GM21723 (cell line): ENCODE data around the gene SGIP1.
A peak's percentile ranks its signal among the peaks of the same experiment; 100 is the strongest.

Experiments
- ATAC-seq: cut with Tn5 transposase; IDR thresholded peaks from one replicate; pipeline ENCODE4 v1.9.1; 2021; ENCODE audit warnings: mild to moderate bottlenecking, moderate library complexity; ENCODE audit not compliant: unreplicated experiment

SGIP1 gene

GRCh38 chr1:66599899-66600737 lies 66.2 kb downstream of the SGIP1 start:
- ATAC-seq: no peak

GRCh38 chr1:66605419-66605997 lies 71.6 kb downstream of the SGIP1 start:
- ATAC-seq: no peak

DNA sequence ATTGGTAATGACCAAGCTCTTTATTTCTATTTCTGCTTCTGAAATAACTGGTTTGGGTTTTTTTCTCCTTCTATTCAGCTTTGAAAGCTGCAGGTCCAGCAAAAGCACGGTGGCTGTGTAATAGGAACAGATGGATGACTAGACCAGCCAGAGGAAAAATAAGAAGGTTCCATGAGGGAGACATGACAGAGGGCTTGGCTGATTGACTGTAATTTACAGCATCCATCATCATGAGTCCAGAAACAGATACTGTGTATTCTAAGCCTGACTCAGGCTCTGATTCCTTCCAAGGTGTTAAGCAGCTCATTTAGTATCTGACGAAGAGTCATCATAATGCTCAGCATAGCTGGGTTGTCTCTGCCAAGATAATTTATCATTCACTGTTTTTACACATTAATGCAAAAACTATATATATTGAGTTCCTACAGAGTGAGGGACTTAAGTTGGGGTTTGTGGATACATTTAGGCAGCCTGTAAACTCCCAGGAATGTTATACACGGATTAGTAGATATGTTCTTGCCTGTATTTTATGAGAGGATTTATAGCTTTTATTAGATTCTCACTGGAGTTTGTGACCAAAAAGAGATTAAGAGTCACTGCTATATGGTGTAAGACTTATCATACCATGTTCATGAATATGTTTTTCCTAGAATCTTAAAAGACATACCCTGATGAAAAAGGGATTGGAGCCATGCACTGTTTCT lies 72.6 kb downstream of the SGIP1 start:
- ATAC-seq: no peak

GRCh38 chr1:66607458-66607857 lies 73.5 kb downstream of the SGIP1 start:
- no peak for ATAC-seq

GRCh38 chr1:66613187-66613586 lies 79.2 kb downstream of the SGIP1 start:
- ATAC-seq: no peak

- no peak for ATAC-seq
Measured at GRCh38 chr1:66617362-66618184, 83.6 kb downstream of the SGIP1 start.

DNA sequence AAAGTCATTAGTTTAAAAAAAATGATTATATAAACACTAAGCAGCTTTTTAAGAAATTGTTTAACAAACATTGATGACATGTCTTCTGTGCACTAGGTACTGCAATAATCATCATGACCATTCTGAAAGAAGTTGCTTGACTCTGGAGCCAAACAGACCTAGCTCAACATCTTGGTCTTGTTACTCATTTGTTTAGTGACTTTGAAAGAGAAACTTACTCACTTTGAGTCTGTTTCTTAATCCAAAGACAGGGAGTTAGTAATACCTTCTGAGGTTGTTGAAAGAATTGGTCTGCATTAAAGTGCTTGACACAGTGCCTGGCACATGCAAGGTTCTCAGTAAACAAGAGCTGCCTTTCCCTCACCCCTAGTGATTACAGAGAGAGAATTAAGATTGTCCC lies 84.4 kb downstream of the SGIP1 start:
- ATAC-seq: no peak

DNA sequence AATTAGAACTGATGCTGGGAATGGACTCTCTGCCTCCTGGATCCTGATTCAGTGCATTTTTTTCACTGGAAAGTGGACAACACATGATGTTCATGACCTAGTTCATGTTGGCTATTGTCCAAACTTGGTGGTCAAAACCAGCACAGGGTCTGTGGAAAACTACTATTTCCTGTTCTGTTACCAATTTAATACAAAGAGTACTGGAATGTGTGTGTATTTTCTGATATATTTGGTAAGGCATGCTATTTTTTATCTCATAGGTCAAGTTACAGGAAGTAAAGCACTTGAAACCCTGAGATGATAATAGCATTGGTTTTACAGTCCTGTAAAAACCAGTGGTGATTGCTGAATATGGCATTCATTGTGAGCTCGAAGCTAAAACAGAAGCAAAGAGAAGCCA lies 89.9 kb downstream of the SGIP1 start:
- ATAC-seq: no peak

GRCh38 chr1:66624412-66625060 lies 90.6 kb downstream of the SGIP1 start:
- no peak for ATAC-seq

DNA sequence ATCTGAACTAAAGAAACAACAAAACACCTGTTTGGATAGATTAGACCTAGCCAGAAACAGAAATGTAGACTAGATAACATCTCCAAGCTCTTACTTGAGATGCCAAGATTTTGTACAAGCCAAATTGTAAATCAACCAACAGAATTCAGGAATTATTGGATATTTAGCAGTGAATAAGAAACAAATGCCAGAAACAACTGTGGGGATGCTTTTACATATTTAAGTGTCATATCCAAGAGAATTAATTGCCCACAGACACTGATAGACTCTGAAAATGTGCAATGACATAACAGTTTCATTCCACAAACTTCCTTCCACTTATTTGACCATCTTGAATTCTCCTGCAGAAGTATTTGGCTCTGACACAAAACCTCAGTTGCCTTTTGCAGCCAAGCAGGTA lies 92.3 kb downstream of the SGIP1 start:
- ATAC-seq: no peak

- ATAC-seq: no peak
Measured at GRCh38 chr1:66628926-66629325, 95.0 kb downstream of the SGIP1 start.

GRCh38 chr1:66633159-66633558 lies 99.2 kb downstream of the SGIP1 start:
- ATAC-seq: no peak

DNA sequence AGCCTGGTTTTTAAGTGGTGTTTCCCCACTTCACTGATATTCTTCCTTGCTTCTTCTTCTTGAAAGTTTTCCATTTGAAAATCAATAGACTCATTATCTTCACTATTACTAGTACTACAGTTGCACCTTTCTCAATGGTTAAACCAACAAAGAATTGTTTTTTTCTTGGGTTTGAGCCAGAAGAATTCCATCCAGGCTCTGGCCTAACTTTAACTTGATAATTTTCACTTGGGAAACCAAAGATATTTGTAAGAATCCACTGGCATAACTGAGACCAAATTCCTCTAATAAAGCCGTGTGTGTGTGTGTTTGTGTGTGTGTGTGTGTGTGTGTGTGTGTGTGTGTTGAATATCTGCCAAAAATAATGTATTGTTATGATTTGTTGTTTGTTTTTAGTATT lies 103.2 kb downstream of the SGIP1 start:
- ATAC-seq: no peak

GRCh38 chr1:66641891-66642473 lies 108.0 kb downstream of the SGIP1 start:
- no peak for ATAC-seq

GRCh38 chr1:66642992-66643391 lies 109.0 kb downstream of the SGIP1 start:
- ATAC-seq: no peak

DNA sequence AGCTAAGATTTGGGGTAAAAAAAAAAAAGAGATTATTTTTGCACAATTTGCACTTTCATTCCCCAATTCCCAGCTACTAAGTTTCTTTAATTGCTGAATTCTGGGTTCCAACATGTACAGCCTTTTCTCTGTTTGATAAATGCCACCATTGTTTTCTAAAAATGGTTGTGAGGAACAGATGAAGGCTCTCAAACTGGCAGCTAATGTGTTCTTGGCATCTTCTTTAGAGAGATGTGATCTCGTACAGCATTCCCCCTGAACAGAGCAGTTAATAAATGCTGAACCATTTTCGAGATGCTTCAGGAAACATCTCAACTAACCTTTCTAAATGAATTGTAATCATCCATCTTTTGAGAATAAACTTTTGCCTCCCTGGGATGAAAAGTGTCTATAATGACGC lies 110.4 kb downstream of the SGIP1 start:
- ATAC-seq: no peak

GRCh38 chr1:66648901-66649595 lies 115.1 kb downstream of the SGIP1 start:
- ATAC-seq: peak; percentile 92

DNA sequence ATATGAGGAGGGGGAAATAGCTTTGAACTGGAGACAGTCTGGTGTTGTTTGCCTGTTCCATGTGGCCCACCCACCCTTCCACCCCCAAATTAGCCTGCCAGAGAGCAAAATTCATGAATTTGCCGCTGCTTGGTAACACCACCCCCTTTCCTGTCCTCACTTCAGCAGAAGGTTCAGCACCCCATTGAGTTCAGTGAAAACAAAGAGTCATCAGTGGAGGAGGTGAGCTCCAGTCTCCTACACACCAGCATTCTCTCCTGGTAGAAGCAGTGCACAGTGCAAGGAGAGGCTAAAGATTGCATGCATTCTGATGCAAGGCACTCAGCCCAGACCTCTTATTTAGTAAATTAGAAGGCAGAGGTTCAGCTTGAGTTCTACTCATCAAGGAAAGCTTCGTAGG lies 118.6 kb downstream of the SGIP1 start:
- no peak for ATAC-seq

DNA sequence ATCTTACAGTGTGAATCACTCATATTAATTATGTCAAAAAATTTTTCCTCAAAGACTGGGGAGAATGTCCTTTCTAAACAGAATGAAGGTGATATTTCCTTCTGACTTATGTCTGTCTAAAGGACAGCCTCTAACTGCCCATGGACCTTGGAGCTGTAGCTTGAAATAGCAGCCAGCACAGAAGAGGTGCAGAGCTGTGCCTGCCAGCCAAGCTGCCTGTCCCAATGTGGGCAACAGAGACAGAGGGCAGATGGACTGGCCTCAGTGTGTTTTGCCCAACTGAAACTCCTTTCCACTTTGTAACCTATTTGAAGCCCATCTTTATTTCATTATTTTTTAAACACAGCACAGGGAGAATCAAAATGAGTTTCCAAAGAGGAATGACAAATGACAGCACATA lies 120.7 kb downstream of the SGIP1 start:
- no peak for ATAC-seq

DNA sequence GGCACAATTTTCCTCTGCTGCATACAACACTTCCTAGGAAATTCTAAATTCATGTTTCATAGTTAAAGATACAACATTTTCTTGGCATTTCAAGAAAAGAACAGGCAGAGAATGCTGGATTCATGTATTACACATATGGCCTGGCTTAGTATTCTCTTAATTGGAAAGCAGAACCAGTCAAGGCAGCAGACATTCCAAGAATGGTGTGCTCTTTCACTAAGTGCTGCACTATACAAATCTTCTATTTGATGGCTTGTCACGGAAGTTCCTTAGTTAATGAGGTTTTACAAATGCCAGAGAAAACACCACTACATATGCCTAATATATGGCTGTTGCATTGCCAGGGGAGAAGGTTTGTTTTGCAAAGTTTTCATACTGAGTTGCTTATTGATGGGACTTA lies 137.5 kb downstream of the SGIP1 start:
- ATAC-seq: no peak
